IMR-90 (cell line): ENCODE measurements around the gene SATL1. TPM values are rescaled to one million over a fixed set of nuclear protein-coding genes. Genes with fewer than 3 reads are reported as not detected.

Experiments
- ATAC-seq: fragments of 200-7000 bp; cut with Tn5 transposase; 2 replicates; pipeline ENCODE4 v1.9.1; 2020; ENCODE audit warnings: low read depth, mild to moderate bottlenecking, moderate library complexity
- BruUV-seq: library from RNA; stranded (reverse); fragments of 400-500 nt; replicated peaks from 2 replicates; lab custom pipeline; 2021; lab: Mats Ljungman, UMichigan
- CTCF ChIA-PET: fragments of 300-600 bp; formaldehyde crosslinking; extraction: SDS; loops from one replicate; lab custom pipeline; 2021; ENCODE audit warnings: antibody characterized with exemption; lab: Yijun Ruan, JAX
- POLR2A ChIA-PET: fragments of 300-600 bp; sonication (Branson Sonifier 250); formaldehyde crosslinking; loops from one replicate; lab custom pipeline; 2022; ENCODE audit warnings: antibody characterized with exemption; ENCODE audit not compliant: unreplicated experiment; lab: Charles Lee
- DNase-seq: peaks from one replicate; pipeline ENCODE4 v3.0.0; 2013
- H2AFZ ChIP-seq: replicated peaks from 2 replicates; pipeline ENCODE3; 2013; ENCODE audit warnings: low read length, mild to moderate bottlenecking; ENCODE audit not compliant: poor library complexity
- H2AK5ac ChIP-seq: 2 replicates; pipeline ENCODE4 v1.6.1; 2013; ENCODE audit warnings: low read depth, low read length, inconsistent platforms
- H2AK9ac ChIP-seq: replicated peaks from 2 replicates; pipeline ENCODE3; 2013; ENCODE audit warnings: mild to moderate bottlenecking, low read depth, low read length, moderate library complexity; ENCODE audit not compliant: poor library complexity
- H2BK120ac ChIP-seq: 2 replicates; pipeline ENCODE4 v1.6.1; 2013; ENCODE audit warnings: low read depth, low read length, inconsistent platforms
- H2BK15ac ChIP-seq: 3 replicates; pipeline ENCODE4 v1.6.1; 2013; ENCODE audit warnings: low read depth, low read length, inconsistent platforms
- H2BK20ac ChIP-seq: 2 replicates; pipeline ENCODE4 v1.6.1; 2013; ENCODE audit warnings: low read depth, mild to moderate bottlenecking, inconsistent platforms, low read length, moderate library complexity
- H2BK5ac ChIP-seq: 2 replicates; pipeline ENCODE4 v1.6.1; 2013; ENCODE audit warnings: mild to moderate bottlenecking, low read depth, low read length, inconsistent platforms; ENCODE audit not compliant: poor library complexity, severe bottlenecking
- H3K14ac ChIP-seq: replicated peaks from 2 replicates; pipeline ENCODE4 v1.6.1; 2013; ENCODE audit warnings: low read depth, low read length, inconsistent platforms
- H3K18ac ChIP-seq: 2 replicates; pipeline ENCODE4 v1.6.1; 2013; ENCODE audit warnings: low read depth, low read length, control low read depth
- H3K23ac ChIP-seq: 2 replicates; pipeline ENCODE4 v1.6.1; 2013; ENCODE audit warnings: low read depth, low read length, inconsistent platforms
- H3K27ac ChIP-seq: 2 replicates; pipeline ENCODE4 v1.5.1; 2013; ENCODE audit warnings: mild to moderate bottlenecking, control low read depth, low read length; ENCODE audit not compliant: insufficient read depth
- H3K27me3 ChIP-seq: 2 replicates; pipeline ENCODE4 v1.6.1; 2013; ENCODE audit warnings: low read length; ENCODE audit not compliant: control insufficient read depth, insufficient read depth
- H3K36me3 ChIP-seq: 2 replicates; pipeline ENCODE4 v1.6.1; 2013; ENCODE audit warnings: low read length, mixed read lengths; ENCODE audit not compliant: control insufficient read depth, insufficient read depth
- H3K4ac ChIP-seq: 2 replicates; pipeline ENCODE4 v1.6.1; 2013; ENCODE audit warnings: low read depth, low read length, inconsistent platforms
- H3K4me1 ChIP-seq: 2 replicates; pipeline ENCODE4 v1.6.1; 2013; ENCODE audit warnings: low read length, mixed read lengths; ENCODE audit not compliant: control insufficient read depth, insufficient read depth
- H3K4me2 ChIP-seq: 2 replicates; pipeline ENCODE4 v1.6.1; 2013; ENCODE audit warnings: low read depth, mild to moderate bottlenecking, control low read depth, low read length, moderate library complexity
- H3K4me3 ChIP-seq: 2 replicates; pipeline ENCODE4 v1.5.1; 2013; ENCODE audit warnings: low read depth, mild to moderate bottlenecking, control low read depth, low read length, moderate library complexity; ENCODE audit not compliant: insufficient read depth
- H3K56ac ChIP-seq: 2 replicates; pipeline ENCODE4 v1.6.1; 2013; ENCODE audit warnings: low read length, inconsistent platforms; ENCODE audit not compliant: insufficient read depth; ENCODE audit errors: extremely low read depth
- H3K79me1 ChIP-seq, 2 experiments: 2 replicates each; pipeline ENCODE4 v1.6.1; 2013; ENCODE audit warnings: low read length in 2 of 2, inconsistent platforms in 1 of 2, low read depth in 1 of 2
- H3K9ac ChIP-seq: 2 replicates; pipeline ENCODE4 v1.6.1; 2013; ENCODE audit warnings: low read depth, low read length, control low read depth
- H3K9me1 ChIP-seq: 2 replicates; pipeline ENCODE4 v1.6.1; 2013; ENCODE audit warnings: low read length, inconsistent platforms; ENCODE audit not compliant: insufficient read depth
- H3K9me3 ChIP-seq: 2 replicates; pipeline ENCODE4 v1.6.1; 2013; ENCODE audit warnings: low read length; ENCODE audit not compliant: control insufficient read depth, insufficient read depth
- H4K20me1 ChIP-seq: 2 replicates; pipeline ENCODE4 v1.6.1; 2013; ENCODE audit warnings: low read length, inconsistent platforms; ENCODE audit not compliant: insufficient read depth
- H4K5ac ChIP-seq: 2 replicates; pipeline ENCODE4 v1.6.1; 2013; ENCODE audit warnings: mild to moderate bottlenecking, low read depth, low read length, control low read depth
- H4K8ac ChIP-seq, 2 experiments: 2 replicates each; pipeline ENCODE4 v1.6.1; 2013; ENCODE audit warnings: low read depth in 2 of 2, low read length in 2 of 2, control low read depth in 1 of 2, inconsistent platforms in 1 of 2
- H4K91ac ChIP-seq: 2 replicates; pipeline ENCODE4 v1.6.1; 2013; ENCODE audit warnings: low read depth, low read length, inconsistent platforms; ENCODE audit not compliant: insufficient read depth
- BHLHE40 ChIP-seq: fragments of 150-350 bp; IDR thresholded peaks from 2 replicates; pipeline ENCODE4 v1.6.1; 2016; ENCODE audit warnings: mild to moderate bottlenecking, low read depth, low read length
- CEBPB ChIP-seq: IDR thresholded peaks from 2 replicates; pipeline ENCODE4 v1.6.1; 2012; ENCODE audit warnings: low read depth, low read length, improper control_type of control experiment
- CHD1 ChIP-seq: IDR thresholded peaks from 2 replicates; pipeline ENCODE4 v1.6.1; 2012; ENCODE audit warnings: low read depth, low read length, improper control_type of control experiment
- FOS ChIP-seq: fragments of 150-350 bp; IDR thresholded peaks from 2 replicates; pipeline ENCODE4 v1.6.1; 2016; ENCODE audit warnings: low read depth, low read length
- MAFK ChIP-seq: IDR thresholded peaks from 2 replicates; pipeline ENCODE4 v1.6.1; 2012; ENCODE audit warnings: low read depth, low read length, improper control_type of control experiment
- MAZ ChIP-seq: IDR thresholded peaks from 2 replicates; pipeline ENCODE4 v1.6.1; 2012; ENCODE audit warnings: low read depth, mild to moderate bottlenecking, low read length, improper control_type of control experiment, moderate library complexity, borderline replicate concordance
- MXI1 ChIP-seq: IDR thresholded peaks from 2 replicates; pipeline ENCODE4 v1.6.1; 2012; ENCODE audit warnings: low read depth, mild to moderate bottlenecking, low read length, moderate library complexity, borderline replicate concordance
- NFE2L2 ChIP-seq: fragments of 150-350 bp; IDR thresholded peaks from 2 replicates; pipeline ENCODE4 v1.6.1; 2016; ENCODE audit warnings: low read depth, mild to moderate bottlenecking, low read length
- POLR2A ChIP-seq: IDR thresholded peaks from 2 replicates; pipeline ENCODE4 v1.6.1; 2012; ENCODE audit warnings: mild to moderate bottlenecking, low read depth, low read length
- RAD21 ChIP-seq: IDR thresholded peaks from 2 replicates; pipeline ENCODE4 v1.6.1; 2012; ENCODE audit warnings: low read length, improper control_type of control experiment
- RCOR1 ChIP-seq: IDR thresholded peaks from 2 replicates; pipeline ENCODE4 v1.6.1; 2012; ENCODE audit warnings: mild to moderate bottlenecking, low read length, improper control_type of control experiment; ENCODE audit not compliant: insufficient replicate concordance
- RFX5 ChIP-seq: IDR thresholded peaks from 2 replicates; pipeline ENCODE4 v1.8.0; 2012; ENCODE audit warnings: low read depth, mild to moderate bottlenecking, low read length, moderate library complexity
- SMC3 ChIP-seq: fragments of 150-350 bp; IDR thresholded peaks from 2 replicates; pipeline ENCODE4 v1.6.1; 2016; ENCODE audit warnings: low read depth, mild to moderate bottlenecking, antibody characterized with exemption, low read length, moderate library complexity
- WGBS, 2 experiments: methylation state at CpG; one replicate each; pipeline versions ENCODE4 v1.1.5 to v1.1.7; 2013; ENCODE audit warnings: missing lambda C conversion rate in 2 of 2; ENCODE audit not compliant: insufficient read length in 1 of 2; ENCODE audit errors: extremely low coverage in 2 of 2; 5-methylcytosine and 5-hydroxymethylcytosine counted together
- dilution Hi-C: fragments of 300-500 bp; cut with HindIII; formaldehyde crosslinking; loops from one replicate; pipeline ENCODE4 v1.14.3; 2018; ENCODE audit warnings: low sequenced_read_pairs; ENCODE audit not compliant: unreplicated experiment
- in situ Hi-C: fragments of 300-500 bp; cut with MboI; formaldehyde crosslinking; loops from 3 replicates; pipeline ENCODE4 v1.14.3; 2019; ENCODE audit warnings: low sequenced_read_pairs, inconsistent platforms, mixed read lengths
- intact Hi-C: fragments of 100-400 bp; cut with micrococcal nuclease; formaldehyde crosslinking; loops from 2 replicates; pipeline ENCODE4 v1.10.0; 2022
- polyA plus RNA-seq, 3 experiments: library from polyadenylated mRNA; depleted of rRNA; stranded (reverse); fragments of >200 nt; gene quantifications; 2 replicates each; pipeline ENCODE4 v1.2.3, GENCODE V29; 2012; ENCODE audit warnings: low replicate concordance in 1 of 3
- total RNA-seq: library from RNA; depleted of rRNA; stranded (reverse); fragments of >200 nt; gene quantifications from 2 replicates; pipeline ENCODE4 v1.2.3, GENCODE V29; 2012
- TF ChIP-seq, protein P1 (sequence below): conservative IDR thresholded peaks from 2 replicates; pipeline ENCODE4 v1.5.1; 2012; ENCODE audit warnings: mild to moderate bottlenecking, low read depth, low read length, improper control_type of control experiment
- TF ChIP-seq, protein P2 (sequence below): fragments of 150-350 bp; IDR thresholded peaks from 2 replicates; pipeline ENCODE4 v1.6.1; 2017; ENCODE audit warnings: mild to moderate bottlenecking, antibody characterized with exemption, low read length, low read depth
- TF ChIP-seq, protein P3 (sequence below): fragments of 150-350 bp; IDR thresholded peaks from 2 replicates; pipeline ENCODE4 v1.6.1; 2016; ENCODE audit warnings: low read depth, mild to moderate bottlenecking, low read length, moderate library complexity, borderline replicate concordance

SATL1 gene
- total and polyA plus RNA-seq, 2 of the 4 experiments (the other 2 are of a cell fraction): not detected

DNA sequence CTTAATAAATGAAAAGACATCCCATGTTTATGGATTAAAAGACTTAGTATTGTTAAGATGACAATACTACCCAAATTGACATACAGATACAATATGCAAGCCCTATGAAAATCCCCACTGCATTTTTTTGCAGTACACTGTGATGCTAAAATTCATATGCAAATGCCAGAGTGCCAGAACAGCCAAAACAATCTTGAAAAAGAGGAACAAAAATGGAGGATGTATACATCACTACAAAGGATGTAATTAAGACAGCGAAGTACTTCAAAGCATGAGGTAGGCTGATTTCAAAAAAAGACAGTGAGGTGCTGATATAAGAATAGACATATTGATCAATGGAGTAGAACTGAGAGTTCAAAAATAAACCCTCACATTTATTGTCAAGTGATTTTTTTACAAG, 47.3 kb downstream of the SATL1 start:
- no peak overlapping the region for H3K18ac ChIP-seq
- H4K20me1 ChIP-seq: no peaks in the 10 kb centered on the region
- no peak for ATAC-seq
- H2BK120ac ChIP-seq: no peak overlapping the region
- no peak overlapping the region for H2BK5ac ChIP-seq
- dilution Hi-C loops (no loop called here), in situ Hi-C loops (no loop called here), intact Hi-C loops (no loop called here)
- no peak overlapping the region for H2AK9ac ChIP-seq
- no peak overlapping the region for H3K14ac ChIP-seq
- H3K4me2 ChIP-seq: no peak overlapping the region
- no peaks in the 10 kb centered on the region for H3K4me1 ChIP-seq
- no peak overlapping the region for H4K91ac ChIP-seq
- H3K9me1 ChIP-seq: no peaks in the 10 kb centered on the region
- TF ChIP-seq MXI1 (no peak), POLR2A (no peak), FOS (no peak), RCOR1 (no peak), MAFK (no peak), BHLHE40 (no peak), RFX5 (no peak), MAZ (no peak), NFE2L2 (no peak), CHD1 (no peak), RAD21 (no peak), SMC3 (no peak), CEBPB (no peak)
- TF ChIP-seq, protein P1, sequence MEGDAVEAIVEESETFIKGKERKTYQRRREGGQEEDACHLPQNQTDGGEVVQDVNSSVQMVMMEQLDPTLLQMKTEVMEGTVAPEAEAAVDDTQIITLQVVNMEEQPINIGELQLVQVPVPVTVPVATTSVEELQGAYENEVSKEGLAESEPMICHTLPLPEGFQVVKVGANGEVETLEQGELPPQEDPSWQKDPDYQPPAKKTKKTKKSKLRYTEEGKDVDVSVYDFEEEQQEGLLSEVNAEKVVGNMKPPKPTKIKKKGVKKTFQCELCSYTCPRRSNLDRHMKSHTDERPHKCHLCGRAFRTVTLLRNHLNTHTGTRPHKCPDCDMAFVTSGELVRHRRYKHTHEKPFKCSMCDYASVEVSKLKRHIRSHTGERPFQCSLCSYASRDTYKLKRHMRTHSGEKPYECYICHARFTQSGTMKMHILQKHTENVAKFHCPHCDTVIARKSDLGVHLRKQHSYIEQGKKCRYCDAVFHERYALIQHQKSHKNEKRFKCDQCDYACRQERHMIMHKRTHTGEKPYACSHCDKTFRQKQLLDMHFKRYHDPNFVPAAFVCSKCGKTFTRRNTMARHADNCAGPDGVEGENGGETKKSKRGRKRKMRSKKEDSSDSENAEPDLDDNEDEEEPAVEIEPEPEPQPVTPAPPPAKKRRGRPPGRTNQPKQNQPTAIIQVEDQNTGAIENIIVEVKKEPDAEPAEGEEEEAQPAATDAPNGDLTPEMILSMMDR: no peak
- TF ChIP-seq, protein P2, sequence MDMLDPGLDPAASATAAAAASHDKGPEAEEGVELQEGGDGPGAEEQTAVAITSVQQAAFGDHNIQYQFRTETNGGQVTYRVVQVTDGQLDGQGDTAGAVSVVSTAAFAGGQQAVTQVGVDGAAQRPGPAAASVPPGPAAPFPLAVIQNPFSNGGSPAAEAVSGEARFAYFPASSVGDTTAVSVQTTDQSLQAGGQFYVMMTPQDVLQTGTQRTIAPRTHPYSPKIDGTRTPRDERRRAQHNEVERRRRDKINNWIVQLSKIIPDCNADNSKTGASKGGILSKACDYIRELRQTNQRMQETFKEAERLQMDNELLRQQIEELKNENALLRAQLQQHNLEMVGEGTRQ: no peak
- TF ChIP-seq, protein P3, sequence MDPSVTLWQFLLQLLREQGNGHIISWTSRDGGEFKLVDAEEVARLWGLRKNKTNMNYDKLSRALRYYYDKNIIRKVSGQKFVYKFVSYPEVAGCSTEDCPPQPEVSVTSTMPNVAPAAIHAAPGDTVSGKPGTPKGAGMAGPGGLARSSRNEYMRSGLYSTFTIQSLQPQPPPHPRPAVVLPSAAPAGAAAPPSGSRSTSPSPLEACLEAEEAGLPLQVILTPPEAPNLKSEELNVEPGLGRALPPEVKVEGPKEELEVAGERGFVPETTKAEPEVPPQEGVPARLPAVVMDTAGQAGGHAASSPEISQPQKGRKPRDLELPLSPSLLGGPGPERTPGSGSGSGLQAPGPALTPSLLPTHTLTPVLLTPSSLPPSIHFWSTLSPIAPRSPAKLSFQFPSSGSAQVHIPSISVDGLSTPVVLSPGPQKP: no peak
- H2AFZ ChIP-seq: no peak overlapping the region
- H3K79me1 ChIP-seq: no peaks in the 10 kb centered on the region
- ChIA-PET POLR2A (no interaction called here), CTCF (no interaction called here)
- BruUV-seq: no TSS peak
- no peak overlapping the region for H3K9ac ChIP-seq
- no peak overlapping the region for H4K5ac ChIP-seq
- no peak overlapping the region for H2BK20ac ChIP-seq
- H2AK5ac ChIP-seq: no peak overlapping the region
- no peak overlapping the region for H2BK15ac ChIP-seq
- no peak overlapping the region for H4K8ac ChIP-seq
- H3K4ac ChIP-seq: no peak overlapping the region
- H3K4me3 ChIP-seq: no peak overlapping the region
- DNase-seq: no peak
- H3K56ac ChIP-seq: no peak overlapping the region
- no peaks in the 10 kb centered on the region for H3K27me3 ChIP-seq
- H3K36me3 ChIP-seq: no peaks in the 10 kb centered on the region
- no peak overlapping the region for H3K23ac ChIP-seq
- no peak overlapping the region for H3K27ac ChIP-seq
- no CpG with 5 or more reads among the region's 1 CpG for WGBS, 2 experiments
- H3K9me3 ChIP-seq: no peaks in the 10 kb centered on the region
